GM12892 (cell line): Measurements from ENCODE around the gene L1CAM.

Experiments used
- POLR2A ChIP-seq: IDR thresholded peaks from 2 replicates; pipeline ENCODE4 v1.6.1; 2011; ENCODE audit warnings: low read depth, low read length, control low read depth
- POLR2AphosphoS5 ChIP-seq: IDR thresholded peaks from 2 replicates; pipeline ENCODE4 v1.6.1; 2011; ENCODE audit warnings: low read depth, low read length, control low read depth

DNA sequence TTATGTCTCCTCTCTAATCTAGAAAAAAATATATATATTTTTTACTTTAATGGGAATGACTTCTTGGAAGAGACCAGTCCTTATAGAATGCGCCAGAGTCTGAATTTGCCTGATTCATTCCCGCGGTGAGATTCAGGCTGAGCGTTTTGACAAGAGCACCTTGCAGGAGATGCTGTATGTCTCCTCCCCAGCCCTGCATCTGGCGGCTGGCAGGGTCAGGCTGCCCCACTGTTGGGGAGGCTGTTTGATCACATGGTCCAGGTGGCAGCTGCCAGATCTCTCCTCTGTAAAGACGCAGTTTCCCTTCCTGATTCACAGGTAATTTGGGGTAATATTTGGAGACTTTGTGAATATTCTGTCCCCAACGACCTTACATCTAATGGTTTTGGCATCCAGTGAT is 65.4 kb downstream of the L1CAM start:
- TF ChIP-seq POLR2A (no peak), POLR2AphosphoS5 (no peak)
